K562 (cell line): ENCODE data around the gene DYNC1I1. TPM values are rescaled to one million over a fixed set of nuclear protein-coding genes. Genes with fewer than 3 reads are reported as not detected.

ENCODE experiments used
- ATAC-seq: fragments of 200-7000 bp; cut with Tn5 transposase; 3 replicates; pipeline ENCODE4 v1.9.1; 2020; ENCODE audit warnings: moderate library complexity
- BruUV-seq: library from RNA; stranded (reverse); fragments of 400-500 nt; replicated peaks from 2 replicates; lab custom pipeline; 2021; lab: Mats Ljungman, UMichigan
- CTCF ChIA-PET: fragments of 300-600 bp; formaldehyde crosslinking; extraction: SDS; loops from one replicate; lab custom pipeline; 2021; ENCODE audit warnings: low intra/inter-chr PET ratio; lab: Yijun Ruan, JAX
- POLR2A ChIA-PET: fragments of 300-600, 350-650 bp; sonication (Branson Sonifier 250); formaldehyde crosslinking; extraction: SDS; loops from one replicate; lab custom pipeline; 2021; ENCODE audit warnings: antibody characterized with exemption, inconsistent platforms; lab: Yijun Ruan, JAX
- DNase-seq, 4 experiments: peaks; one replicate each; pipeline versions ENCODE4 v3.0.0 to v3.0.0-alpha.2; 2011 to 2018; ENCODE audit warnings: low spot score in 3 of 4, mixed read lengths in 3 of 4; ENCODE audit errors: extremely low read depth in 1 of 4
- FAIRE-seq: peaks from 2 replicates; lab custom pipeline; 2011; peaks lifted over from hg19 to GRCh38; lab: Jason Lieb, UNC
- H2AFZ ChIP-seq: 2 replicates; pipeline ENCODE4 v1.6.0; 2011; ENCODE audit warnings: low read depth, low read length, control low read depth, inconsistent platforms
- H3K27ac ChIP-seq: fragments of 200-600 bp; 3 replicates; pipeline ENCODE4 v1.8.0; 2011; ENCODE audit warnings: low read depth, mild to moderate bottlenecking, control low read depth, inconsistent platforms, low read length, moderate library complexity, mixed read lengths; ENCODE audit errors: extremely low read depth
- H3K27me3 ChIP-seq, 2 experiments: fragments of 300-600 bp in 1 of 2; 2 replicates in 1 of 2; 3 replicates in 1 of 2; pipeline versions ENCODE4 v1.6.0 to v1.8.0; 2011; ENCODE audit warnings: inconsistent platforms in 2 of 2, low read length in 2 of 2, mild to moderate bottlenecking in 1 of 2, mixed read lengths in 1 of 2, moderate library complexity in 1 of 2; ENCODE audit not compliant: control insufficient read depth in 2 of 2, insufficient read depth in 2 of 2
- H3K36me3 ChIP-seq: fragments of 300-600 bp; 3 replicates; pipeline ENCODE4 v1.8.0; 2011; ENCODE audit warnings: mild to moderate bottlenecking, low read length, inconsistent platforms; ENCODE audit not compliant: control insufficient read depth, insufficient read depth
- H3K4me1 ChIP-seq, 2 experiments: fragments of 200-600 bp in 1 of 2; replicated peaks in 1 of 2; 2 replicates in 1 of 2; 3 replicates in 1 of 2; pipeline versions ENCODE4 v1.5.1 to v1.8.0; 2011; ENCODE audit warnings: inconsistent platforms in 2 of 2, low read length in 2 of 2, mild to moderate bottlenecking in 1 of 2, mixed read lengths in 1 of 2, moderate library complexity in 1 of 2; ENCODE audit not compliant: control insufficient read depth in 2 of 2, insufficient read depth in 2 of 2
- H3K4me2 ChIP-seq: 2 replicates; pipeline ENCODE4 v1.6.1; 2011; ENCODE audit warnings: low read length, control low read depth, inconsistent platforms, mixed read lengths; ENCODE audit not compliant: insufficient read depth
- H3K4me3 ChIP-seq: fragments of 200-600 bp; sonication (generic), shearing (Covaris generic); 2 replicates; pipeline ENCODE4 v1.5.1; 2016; ENCODE audit warnings: control low read depth, inconsistent platforms
- H3K79me2 ChIP-seq: fragments of 200-600 bp; 3 replicates; pipeline ENCODE4 v1.8.0; 2011; ENCODE audit warnings: low read length, inconsistent platforms; ENCODE audit not compliant: control insufficient read depth, insufficient read depth
- H3K9ac ChIP-seq, 2 experiments: 2 replicates each; pipeline versions ENCODE4 v1.6.0 to v1.6.1; 2011; ENCODE audit warnings: low read depth in 2 of 2, low read length in 2 of 2, control low read depth in 1 of 2, inconsistent platforms in 1 of 2, mild to moderate bottlenecking in 1 of 2, mixed read lengths in 1 of 2; ENCODE audit not compliant: insufficient read depth in 1 of 2
- H3K9me1 ChIP-seq: one replicate; pipeline ENCODE4 v1.6.0; 2011; ENCODE audit warnings: inconsistent platforms, mild to moderate bottlenecking, low read length, moderate library complexity; ENCODE audit not compliant: control insufficient read depth, insufficient read depth
- H3K9me3 ChIP-seq: replicated peaks from 2 replicates; pipeline ENCODE4 v1.5.1; 2011; ENCODE audit warnings: low read depth, low read length, inconsistent platforms; ENCODE audit not compliant: control insufficient read depth, insufficient read depth
- H4K20me1 ChIP-seq: replicated peaks from 2 replicates; pipeline ENCODE4 v1.6.1; 2011; ENCODE audit warnings: low read length, inconsistent platforms, mixed read lengths; ENCODE audit not compliant: control insufficient read depth, insufficient read depth
- DEAF1 ChIP-seq: fragments of 450-650 bp; formaldehyde crosslinking; IDR thresholded peaks from 2 replicates; pipeline ENCODE4 v1.4.0; 2020; ENCODE audit warnings: mild to moderate bottlenecking, moderate library complexity
- MGA ChIP-seq: fragments of 450-650 bp; IDR thresholded peaks from 2 replicates; pipeline ENCODE4 v1.6.1; 2016; ENCODE audit warnings: mild to moderate bottlenecking, moderate library complexity
- ZNF24 ChIP-seq: fragments of 450-650 bp; IDR thresholded peaks from 2 replicates; pipeline ENCODE4 v1.6.1; 2016
- WGBS: fragments of 100-300 bp; shearing (Covaris generic); methylation state at CpG from one replicate; pipeline ENCODE4 v1.1.6; 2016; ENCODE audit warnings: low coverage, mixed read lengths; ENCODE audit not compliant: insufficient coverage; ENCODE audit errors: missing lambda C conversion rate; 5-methylcytosine and 5-hydroxymethylcytosine counted together
- in situ Hi-C: fragments of 300-500 bp; cut with MboI; formaldehyde crosslinking; loops from 4 replicates; pipeline ENCODE4 v1.15.0; 2018; ENCODE audit warnings: inconsistent platforms, mixed read lengths
- intact Hi-C: fragments of 100-400 bp; cut with micrococcal nuclease; formaldehyde crosslinking; loops from 2 replicates; pipeline ENCODE4 v1.14.2; 2022
- polyA plus RNA-seq, 8 experiments: library from polyadenylated mRNA; depleted of rRNA in 4 of 8; stranded (reverse) in 5 of 8; unstranded in 3 of 8; fragments of >200 nt; fragmentation: Nextera tagmentation in 2 of 8; fragmentation: Illumina TruSeq in 1 of 8; extraction: Ambion mirVana in 2 of 8; extraction: Trizol in 1 of 8; gene quantifications; 2 replicates each; pipeline versions ENCODE4 v1.2.1 to v1.2.3, GENCODE V29; 2011 to 2014; ENCODE audit warnings: inconsistent platforms in 1 of 8, missing spikeins in 1 of 8
- total RNA-seq, 7 experiments: library from RNA; depleted of rRNA in 6 of 7; stranded (reverse); fragments of >200 nt in 6 of 7; fragmentation: Illumina TruSeq in 2 of 7; extraction: Trizol in 2 of 7; gene quantifications; 2 replicates each; pipeline versions ENCODE4 v1.2.1 to v1.2.3, GENCODE V29; 2011 to 2021; ENCODE audit warnings: low replicate concordance in 1 of 7
- TF ChIP-seq, protein P1 (sequence below), 3 experiments: IDR thresholded peaks in 2 of 3; conservative IDR thresholded peaks in 1 of 3; 2 replicates each; pipeline ENCODE4 v1.5.1; 2011 to 2012; ENCODE audit warnings: low read length in 3 of 3, mild to moderate bottlenecking in 3 of 3, control low read depth in 2 of 3, improper control_type of control experiment in 1 of 3, inconsistent platforms in 1 of 3, low read depth in 1 of 3, mixed read lengths in 1 of 3, moderate library complexity in 1 of 3; ENCODE audit not compliant: insufficient read depth in 2 of 3

Gene DYNC1I1
- total and polyA plus RNA-seq, 9 of the 15 experiments (the other 6 are each of a cell fraction or from before 2014, with no cell fraction given), result 0.22 to 1.5 (median 0.44) TPM

GRCh38 chr7:95916573-95917297 is 144.4 kb downstream of the DYNC1I1 start:
- WGBS, result 7% methylated on average over 19 of the region's 19 CpGs
- Histone ChIP-seq H4K20me1 (no peaks in the 10 kb centered on the region), H3K4me2 (no peak overlapping the region), H3K4me3 (no peak overlapping the region), H3K36me3 (no peaks in the 10 kb centered on the region), H2AFZ (no peak overlapping the region), H3K27me3 (no peaks in the 10 kb centered on the region; a peak in 1 of 5 replicates), H3K4me1 (no peaks in the 10 kb centered on the region), H3K27ac (no peak overlapping the region), H3K9me3 (no peaks in the 10 kb centered on the region), H3K79me2 (no peaks in the 10 kb centered on the region), H3K9me1 (no peaks in the 10 kb centered on the region), H3K9ac (no peak overlapping the region)
- ATAC-seq (peak; percentile 97), DNase-seq (peak; percentile 64 to 84 (median 67)), FAIRE-seq (peak; percentile 96)
- in situ Hi-C loops (loop anchor here (10.0 kb wide), 2 partner anchors 1108 to 1928 kb away; partner anchors contain the start of gene DLX5), intact Hi-C loops (loop anchor here (1.0 to 10.0 kb wide), 6 partner anchors 161 to 1931 kb away; no protein-coding TSS in a partner anchor)
- ChIA-PET CTCF (interaction anchor here (0.9 to 1.6 kb wide), 3 partner anchors 1110 to 1930 kb away, joined by 3 to 16 read pairs (median 6); no protein-coding TSS in a partner anchor), POLR2A (no interaction called here)
- no TSS peak for BruUV-seq
- TF ChIP-seq, protein P1, sequence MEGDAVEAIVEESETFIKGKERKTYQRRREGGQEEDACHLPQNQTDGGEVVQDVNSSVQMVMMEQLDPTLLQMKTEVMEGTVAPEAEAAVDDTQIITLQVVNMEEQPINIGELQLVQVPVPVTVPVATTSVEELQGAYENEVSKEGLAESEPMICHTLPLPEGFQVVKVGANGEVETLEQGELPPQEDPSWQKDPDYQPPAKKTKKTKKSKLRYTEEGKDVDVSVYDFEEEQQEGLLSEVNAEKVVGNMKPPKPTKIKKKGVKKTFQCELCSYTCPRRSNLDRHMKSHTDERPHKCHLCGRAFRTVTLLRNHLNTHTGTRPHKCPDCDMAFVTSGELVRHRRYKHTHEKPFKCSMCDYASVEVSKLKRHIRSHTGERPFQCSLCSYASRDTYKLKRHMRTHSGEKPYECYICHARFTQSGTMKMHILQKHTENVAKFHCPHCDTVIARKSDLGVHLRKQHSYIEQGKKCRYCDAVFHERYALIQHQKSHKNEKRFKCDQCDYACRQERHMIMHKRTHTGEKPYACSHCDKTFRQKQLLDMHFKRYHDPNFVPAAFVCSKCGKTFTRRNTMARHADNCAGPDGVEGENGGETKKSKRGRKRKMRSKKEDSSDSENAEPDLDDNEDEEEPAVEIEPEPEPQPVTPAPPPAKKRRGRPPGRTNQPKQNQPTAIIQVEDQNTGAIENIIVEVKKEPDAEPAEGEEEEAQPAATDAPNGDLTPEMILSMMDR (IDR thresholded peaks at IDR 0.05 in 2 of 3, conservative IDR thresholded peaks at IDR 0.05 in 1 of 3; ENCODE audit: insufficient read depth in 2 of 3, low read depth in 1 of 3, low read length in 3 of 3), result peak; percentile 79 to 95 (median 95)
- TF ChIP-seq MGA (no peak), ZNF24 (no peak), DEAF1 (peak; percentile 70)
